GM12865 (cell line): ENCODE results near the gene KCNK10.

Experiments
- DNase-seq: peaks from one replicate; pipeline ENCODE4 v3.0.0; 2010; ENCODE audit warnings: low read depth
- H3K4me3 ChIP-seq: 2 replicates; pipeline ENCODE4 v1.5.1; 2011; ENCODE audit warnings: mild to moderate bottlenecking, low read depth, low read length, control low read depth
- CTCF ChIP-seq: IDR thresholded peaks from 2 replicates; pipeline ENCODE4 v1.5.1; 2011; ENCODE audit warnings: low read length, control low read depth, low read depth, inconsistent platforms; ENCODE audit not compliant: insufficient read depth; ENCODE audit errors: missing control alignments

The KCNK10 gene

GRCh38 chr14:88310449-88310848 is 12.6 kb downstream of the KCNK10 start:
- TF ChIP-seq CTCF, result no peak
- DNase-seq, result no peak

DNA sequence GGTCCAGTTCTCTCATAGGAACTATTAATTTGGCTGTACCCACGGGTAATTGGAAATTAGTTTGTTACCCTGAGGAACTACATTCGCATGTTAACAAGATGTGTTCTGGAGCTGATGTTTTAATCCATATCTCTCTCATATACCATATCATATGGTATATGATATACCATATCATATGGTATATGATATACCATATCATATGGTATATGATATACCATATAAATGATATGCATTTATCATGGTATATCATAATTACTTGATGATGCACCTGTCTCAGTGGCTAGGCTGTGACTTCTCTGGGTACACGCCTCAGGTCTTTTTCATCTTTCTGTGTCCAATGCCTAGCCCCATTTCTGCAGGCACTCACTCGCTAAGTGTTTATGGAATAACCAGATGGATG is 13.0 kb downstream of the KCNK10 start:
- no peak for DNase-seq
- TF ChIP-seq CTCF, result no peak
- no peak overlapping the region for H3K4me3 ChIP-seq

More at GRCh38 chr14:88310449-88310848, 12.6 kb downstream of the KCNK10 start:
- H3K4me3 ChIP-seq, result no peak overlapping the region

DNA sequence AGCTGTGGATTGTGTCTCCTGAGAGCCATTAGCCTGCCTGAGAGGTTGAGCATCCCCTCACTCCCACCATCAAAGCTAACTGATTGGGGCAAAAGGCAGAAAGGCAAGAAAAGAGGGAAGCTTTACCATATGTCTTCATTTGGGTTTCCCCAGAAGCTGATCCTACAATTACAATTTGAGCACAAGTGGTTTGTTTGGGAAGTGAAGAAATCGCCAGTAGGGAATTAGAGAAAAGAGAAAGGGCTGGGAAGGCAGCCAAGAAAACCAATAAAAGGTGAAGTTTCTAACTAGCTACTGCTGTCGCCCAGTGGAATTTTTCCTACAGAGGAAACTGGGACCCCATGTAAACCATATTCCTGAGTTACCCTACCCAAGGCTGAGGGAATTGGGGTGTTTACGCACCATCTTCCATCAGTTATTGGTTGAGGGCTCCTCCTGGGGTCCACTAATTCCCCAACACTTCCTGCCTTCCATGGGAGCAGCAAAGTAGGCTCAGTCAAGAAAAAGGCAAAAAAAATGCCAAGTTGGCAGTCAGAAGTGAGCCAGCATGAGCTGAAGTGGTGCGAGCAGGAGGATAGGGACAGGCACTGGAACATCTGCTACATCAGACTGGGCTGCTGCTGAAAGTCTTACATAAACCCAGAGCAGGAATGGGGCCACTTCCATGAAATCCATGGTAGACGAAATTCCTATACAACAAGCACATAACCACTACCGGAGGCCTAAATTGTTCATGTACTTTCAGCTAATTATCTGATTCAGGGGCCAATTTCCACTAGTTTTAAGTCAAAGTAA is 17.3 kb downstream of the KCNK10 start:
- no peak for TF ChIP-seq CTCF
- H3K4me3 ChIP-seq, result no peak overlapping the region
- DNase-seq, result no peak

- H3K4me3 ChIP-seq, result no peak overlapping the region
- TF ChIP-seq CTCF, result no peak
- DNase-seq, result no peak
Measured at GRCh38 chr14:88303041-88303440, 20.0 kb downstream of the KCNK10 start.

GRCh38 chr14:88301381-88301780 is 21.7 kb downstream of the KCNK10 start:
- no peak for DNase-seq
- H3K4me3 ChIP-seq, result no peak overlapping the region
- TF ChIP-seq CTCF, result no peak

- DNase-seq, result no peak
- H3K4me3 ChIP-seq, result no peak overlapping the region
- no peak for TF ChIP-seq CTCF
Measured at GRCh38 chr14:88300817-88301216, 22.3 kb downstream of the KCNK10 start.
